Stimulated activated naive CD4-positive, alpha-beta T cell treated with Interleukin-2 at 50 U/mL for 16 hours (primary cell): Measurements from ENCODE around the gene CSPG4.
"Not testable (repeated sequence)": the region's sequence is repeated elsewhere in the genome, so short reads cannot be mapped to it uniquely, and the experiment has no call there.

ENCODE experiments used
- DNase-seq: peaks from one replicate; lab custom pipeline; 2025; lab: John Stamatoyannopoulos, UW

CSPG4 gene

GRCh38 chr15:75704618-75705017 lies 8.0 kb downstream of the CSPG4 start:
- no peak for DNase-seq

GRCh38 chr15:75704263-75704615 lies 8.4 kb downstream of the CSPG4 start:
- no peak for DNase-seq

DNA sequence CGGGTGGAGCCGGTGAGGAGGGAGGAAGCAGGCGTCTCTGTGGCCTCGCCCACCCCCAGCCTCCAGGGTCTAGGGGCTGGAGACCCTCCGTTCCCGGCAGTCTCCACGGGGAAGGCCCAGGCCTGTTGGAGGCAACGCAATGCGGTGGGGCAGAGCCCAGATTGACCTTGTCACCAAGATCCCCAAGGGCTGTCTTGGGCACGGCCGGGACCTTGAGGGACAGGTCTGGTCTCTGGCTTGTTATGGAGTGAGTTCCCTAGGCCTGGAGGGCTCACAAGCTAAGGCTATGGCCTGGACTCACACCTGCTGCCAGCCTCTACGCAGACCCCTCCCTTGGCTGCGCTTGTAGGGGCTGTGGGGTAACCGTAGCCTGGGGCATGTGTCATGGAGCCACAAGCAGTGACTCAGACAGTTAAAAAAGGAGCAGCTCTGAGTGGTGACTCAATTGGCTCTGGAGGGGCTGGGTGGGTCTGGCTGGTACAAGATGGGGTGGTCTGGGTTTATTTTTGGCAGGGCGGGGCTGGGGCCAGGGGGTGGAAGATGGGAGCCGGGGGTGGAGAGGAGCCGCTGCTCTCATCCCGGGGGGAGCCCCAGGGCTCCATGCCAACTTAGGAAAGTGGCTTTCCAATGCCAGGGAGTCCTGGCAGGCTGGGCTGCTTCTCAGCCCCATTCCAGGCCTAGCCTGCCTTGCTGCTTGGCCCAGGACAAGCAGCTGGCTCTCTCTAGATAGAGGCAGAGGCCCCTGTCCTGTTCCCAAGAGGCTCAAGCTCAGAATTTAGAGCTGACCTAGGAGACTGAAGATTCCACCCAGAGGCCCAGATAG lies 9.0 kb downstream of the CSPG4 start:
- not testable (repeated sequence) for DNase-seq

GRCh38 chr15:75702436-75702835 lies 10.2 kb downstream of the CSPG4 start:
- DNase-seq: no peak

- DNase-seq: not testable (repeated sequence)
Measured at GRCh38 chr15:75701071-75702003, 11.3 kb downstream of the CSPG4 start.

DNA sequence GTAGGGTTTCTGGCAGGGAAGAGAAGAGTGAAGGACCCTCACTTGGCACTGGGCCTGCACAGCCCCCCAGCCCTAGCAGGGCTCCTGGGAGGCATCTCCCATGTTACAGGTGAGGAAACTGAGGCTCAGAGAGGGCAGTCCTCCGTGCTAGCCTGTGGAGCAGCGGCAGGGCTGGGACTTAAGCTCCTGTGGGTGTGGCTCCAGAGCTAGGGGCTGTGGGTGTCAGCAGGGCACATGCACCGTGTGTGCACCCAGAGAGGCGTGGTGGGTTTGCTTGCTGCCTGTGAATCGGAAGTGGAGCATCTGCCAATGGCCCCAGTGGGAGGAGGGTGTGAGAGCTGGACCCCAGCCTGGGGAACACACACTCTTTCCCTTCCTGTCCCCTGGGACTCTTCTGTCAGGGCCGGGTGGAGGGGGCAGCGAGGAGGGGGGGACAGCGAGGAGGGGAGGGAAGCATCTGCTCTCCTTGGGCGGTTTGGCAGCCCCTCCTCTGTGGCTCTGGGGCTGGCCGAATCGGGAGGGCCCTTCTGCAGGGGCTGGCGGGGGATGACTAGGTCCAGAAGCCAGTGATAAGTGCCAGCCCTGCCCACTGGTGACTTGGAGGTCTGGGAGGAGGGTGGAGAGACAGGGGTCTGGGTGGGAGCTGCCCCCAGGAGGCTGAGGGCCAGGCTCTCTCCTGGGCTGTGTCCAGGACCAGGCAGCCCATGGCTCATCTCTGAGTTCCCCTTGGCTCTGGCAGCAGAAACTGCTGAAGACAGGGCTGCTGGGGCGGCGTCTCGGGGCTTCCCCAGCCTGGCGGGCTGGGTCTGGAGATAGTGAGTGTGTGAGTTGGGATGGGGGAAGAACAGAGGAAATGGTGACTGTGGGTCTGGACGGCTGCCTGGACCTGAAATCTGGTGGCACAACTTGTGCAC lies 12.4 kb downstream of the CSPG4 start:
- not testable (repeated sequence) for DNase-seq

DNA sequence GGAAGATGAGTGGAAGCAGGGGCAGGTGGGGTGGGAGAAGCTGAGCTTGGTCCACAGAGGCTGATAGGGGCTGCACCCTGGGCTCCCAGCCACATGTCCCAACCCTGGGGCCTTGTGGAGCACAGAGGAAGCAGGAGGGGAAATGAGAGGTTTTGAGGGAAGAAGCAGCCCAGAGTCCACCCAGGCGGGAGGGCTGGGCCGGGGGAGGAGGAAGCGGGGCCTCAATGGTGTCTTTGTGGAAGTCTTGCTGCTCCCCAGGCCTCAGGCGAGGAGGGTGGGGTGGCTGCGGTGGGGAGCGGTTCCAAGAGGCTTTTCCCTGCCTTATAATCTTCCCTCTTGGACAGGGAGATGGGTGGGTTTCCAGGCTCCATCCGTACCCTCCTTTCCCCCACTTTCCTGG lies 13.1 kb downstream of the CSPG4 start:
- not testable (repeated sequence) for DNase-seq

- not testable (repeated sequence) for DNase-seq
Measured at GRCh38 chr15:75697974-75698747, 14.5 kb downstream of the CSPG4 start.

- DNase-seq: no peak
Measured at GRCh38 chr15:75697523-75697922, 15.1 kb downstream of the CSPG4 start.

DNA sequence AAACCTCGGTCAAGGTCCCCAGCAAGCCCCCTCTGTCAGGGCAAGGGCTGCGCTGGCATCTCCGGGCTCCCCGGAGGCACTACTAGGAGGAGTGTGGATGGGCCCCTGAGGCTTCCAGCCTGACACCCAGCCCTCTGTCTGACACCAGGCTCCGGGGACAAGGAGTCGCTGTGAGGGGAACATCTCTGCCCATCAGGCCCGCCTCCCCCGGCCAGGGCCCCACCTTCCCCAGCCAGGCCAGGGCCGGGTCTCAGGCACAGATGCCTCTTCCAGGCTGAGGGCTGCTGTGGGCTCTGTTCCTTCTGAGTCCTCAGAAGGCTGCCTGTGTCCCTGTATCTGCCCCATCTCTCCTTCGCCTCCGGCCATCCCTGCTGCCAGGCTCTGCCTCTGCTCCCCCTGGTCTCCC lies 15.8 kb downstream of the CSPG4 start:
- no peak for DNase-seq

DNA sequence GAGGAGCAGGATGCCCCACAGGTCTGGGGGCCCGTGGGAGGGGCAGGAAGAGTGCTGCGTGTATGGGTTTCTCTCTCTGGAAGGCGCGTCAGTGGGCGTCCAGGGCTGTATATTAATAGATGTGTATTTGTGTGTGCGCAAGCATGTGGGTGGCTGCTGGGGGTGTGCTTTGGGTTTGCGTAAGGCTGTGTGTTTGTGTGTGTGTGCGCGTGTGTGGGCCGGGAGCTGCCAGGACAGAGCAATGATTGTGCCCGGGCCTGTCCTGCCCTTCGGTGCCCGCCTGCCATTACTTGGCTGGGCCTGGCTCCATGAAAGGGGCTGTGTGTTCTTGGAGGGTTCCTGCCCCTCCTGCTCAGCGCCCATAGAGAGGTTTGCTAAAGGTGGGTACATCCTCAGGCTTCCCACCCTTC lies 16.3 kb downstream of the CSPG4 start:
- DNase-seq: no peak

DNA sequence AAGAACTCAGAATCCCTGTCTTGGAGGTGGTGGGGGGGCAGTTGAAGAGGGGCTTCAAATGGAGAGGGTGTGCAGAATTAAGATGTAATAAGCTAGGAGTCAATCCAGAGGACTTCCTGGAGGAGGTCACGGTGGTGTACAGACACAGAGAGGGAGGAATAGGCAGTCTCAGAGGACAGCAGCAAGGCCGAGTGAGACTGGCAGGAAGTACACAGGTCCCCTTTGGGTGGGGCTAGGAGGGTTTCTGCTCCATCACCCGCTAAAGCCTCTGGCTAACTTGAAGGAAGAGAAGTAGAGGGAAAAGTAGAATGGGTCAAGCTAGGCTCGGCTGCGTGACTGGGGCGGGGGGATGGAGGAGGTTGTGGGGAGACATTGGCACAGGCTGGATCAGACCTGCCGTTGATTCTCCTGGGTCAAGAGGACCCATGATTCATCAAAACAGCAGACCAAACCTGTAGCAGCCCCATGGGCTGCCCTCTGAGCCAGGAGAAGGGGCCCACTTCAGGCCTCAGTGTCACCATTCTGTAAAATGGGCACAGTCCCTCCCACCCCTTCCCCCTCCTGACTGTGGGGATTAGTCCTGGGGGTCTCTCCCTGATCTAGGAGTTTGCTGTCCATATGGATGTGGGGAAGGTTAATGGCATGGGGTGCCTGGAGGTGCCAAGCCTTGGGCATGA lies 16.9 kb downstream of the CSPG4 start:
- no peak for DNase-seq

DNA sequence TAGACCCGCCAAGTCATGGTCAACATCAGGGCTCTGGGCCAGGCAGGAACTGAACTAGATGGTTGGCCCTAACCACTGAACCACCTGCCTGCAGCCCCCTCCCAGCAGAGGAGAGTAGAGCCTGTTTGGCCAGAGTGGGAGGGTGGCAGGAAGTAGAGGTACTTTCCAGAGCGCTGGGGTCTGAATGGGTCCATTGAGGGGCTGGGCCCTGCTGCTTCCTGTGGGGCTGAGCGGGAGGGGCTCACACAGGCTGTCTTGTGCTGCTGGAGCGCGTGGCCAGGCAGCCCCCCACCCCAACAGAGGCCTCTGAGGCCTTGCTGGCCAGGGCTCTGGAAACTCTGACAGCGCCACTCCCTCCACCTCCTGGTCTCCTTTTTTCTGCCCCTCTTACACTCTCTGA lies 17.4 kb downstream of the CSPG4 start:
- no peak for DNase-seq

DNA sequence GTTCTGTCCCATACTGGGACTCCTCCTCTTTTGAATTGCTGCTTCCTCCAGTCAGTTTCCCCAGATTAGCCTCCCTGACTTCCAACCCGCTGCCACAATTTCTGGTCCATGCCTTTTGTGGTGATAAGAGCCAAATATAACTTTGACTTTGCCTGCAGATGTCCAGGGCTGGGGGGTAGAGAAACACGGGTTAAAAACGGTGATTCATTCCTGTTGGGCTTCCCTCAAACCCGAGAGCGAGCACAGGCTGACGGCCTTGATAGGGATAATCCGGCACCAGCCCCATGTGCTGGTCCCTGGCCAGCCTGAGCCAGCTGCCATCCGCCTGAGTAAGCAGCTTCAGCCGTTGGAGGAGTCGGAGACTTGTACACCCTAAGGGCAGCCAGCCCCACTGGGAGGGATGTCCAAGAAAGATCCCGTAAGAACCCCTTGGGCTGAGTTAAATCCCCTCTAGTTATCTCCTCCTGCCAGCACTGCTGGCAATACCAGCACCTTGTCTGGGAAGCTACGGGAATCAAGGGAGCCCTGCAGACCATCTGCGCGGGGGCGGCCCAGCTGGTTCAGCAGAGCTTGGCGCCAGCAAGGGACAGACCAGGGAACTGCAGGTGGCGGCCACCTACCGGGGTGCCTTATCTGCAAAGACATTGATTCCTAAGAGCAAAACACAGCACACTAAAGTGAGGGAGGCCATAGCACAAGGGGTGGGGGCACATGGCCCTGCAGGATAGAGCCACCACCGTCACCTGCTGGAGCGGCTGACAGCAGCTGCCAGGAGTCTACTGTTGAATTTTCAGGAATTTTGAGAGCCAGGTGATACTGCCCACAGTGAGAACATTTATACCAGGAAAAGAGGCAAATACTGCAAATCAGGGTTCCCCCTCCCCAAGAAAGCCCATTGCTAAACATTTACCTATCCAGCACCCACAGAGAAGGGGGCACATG lies 18.1 kb downstream of the CSPG4 start:
- no peak for DNase-seq

DNA sequence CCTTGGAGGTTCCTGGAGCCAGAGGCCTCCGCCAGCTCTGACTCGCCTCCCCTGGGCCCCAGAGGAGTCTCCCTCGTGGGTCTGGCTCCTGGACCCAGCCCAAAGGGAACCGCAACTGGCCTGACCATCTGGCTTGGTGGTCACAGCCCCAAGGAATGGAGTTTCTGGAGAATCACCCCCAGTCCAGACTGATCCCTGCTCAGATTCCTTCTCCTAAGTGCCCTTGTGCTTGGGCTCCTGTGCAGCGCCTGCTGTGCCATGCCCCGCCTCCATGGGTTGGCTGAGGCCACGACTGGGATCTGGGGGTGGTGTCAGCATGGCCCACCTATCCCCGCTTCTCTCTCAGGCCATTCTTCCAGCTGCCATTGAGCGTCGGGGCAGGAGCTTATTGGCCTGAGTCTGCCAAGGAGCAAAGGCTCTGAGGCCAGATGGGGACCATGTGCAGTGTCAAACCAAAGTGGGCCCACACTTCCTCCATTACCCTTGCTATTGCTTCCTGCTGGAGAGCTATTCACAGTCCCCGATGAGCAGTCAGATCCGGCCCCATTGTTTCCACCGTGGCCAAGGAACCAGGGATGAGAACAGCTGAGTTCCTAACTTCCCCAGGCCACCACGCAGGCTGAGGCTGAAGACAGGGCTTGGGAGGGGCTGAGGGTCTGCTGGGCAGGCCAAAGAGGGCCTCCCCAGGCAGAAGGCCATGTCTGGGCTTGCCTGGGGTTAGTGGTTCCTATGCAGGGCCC lies 19.0 kb downstream of the CSPG4 start:
- DNase-seq: no peak

DNA sequence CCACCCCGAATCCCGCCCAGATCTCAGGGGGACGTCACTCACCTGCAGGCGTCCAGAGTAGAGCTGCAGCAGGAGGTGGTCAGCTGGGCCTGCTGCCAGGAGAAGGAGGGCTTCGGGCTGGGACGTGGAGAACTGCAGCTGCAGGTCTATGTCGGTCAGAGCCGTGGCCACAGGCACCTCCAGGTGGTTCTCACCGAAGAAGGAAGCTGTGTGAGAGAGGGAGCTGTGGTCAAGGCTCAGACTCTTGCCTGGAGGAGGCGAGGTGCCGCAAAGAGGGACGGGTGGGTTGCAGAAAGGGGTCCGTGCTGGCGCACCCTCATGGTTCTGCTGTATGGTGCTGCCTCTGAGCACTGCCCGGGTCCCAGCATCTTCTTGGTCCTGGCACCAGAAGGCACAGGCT lies 19.6 kb downstream of the CSPG4 start:
- DNase-seq: not testable (repeated sequence)

DNA sequence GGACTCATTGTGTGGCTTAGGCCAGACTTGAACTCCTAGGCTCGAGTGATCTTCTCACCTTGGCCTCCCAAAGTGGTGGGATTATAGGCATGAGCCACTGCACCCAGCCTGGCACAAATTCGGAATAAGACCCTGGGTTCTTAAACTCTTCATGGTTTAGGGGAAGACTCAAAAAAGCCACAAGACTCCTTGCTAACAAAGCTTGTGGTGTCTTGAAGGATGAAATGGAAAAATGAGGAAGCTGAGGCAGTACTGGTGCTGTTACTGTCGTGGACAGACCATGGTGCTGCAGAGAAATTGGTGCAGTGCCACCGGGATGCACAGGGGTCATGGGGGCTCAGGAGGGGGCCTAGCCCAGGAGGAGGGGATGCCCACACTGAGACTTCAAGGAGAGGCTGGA lies 20.3 kb downstream of the CSPG4 start:
- DNase-seq: not testable (repeated sequence)

DNA sequence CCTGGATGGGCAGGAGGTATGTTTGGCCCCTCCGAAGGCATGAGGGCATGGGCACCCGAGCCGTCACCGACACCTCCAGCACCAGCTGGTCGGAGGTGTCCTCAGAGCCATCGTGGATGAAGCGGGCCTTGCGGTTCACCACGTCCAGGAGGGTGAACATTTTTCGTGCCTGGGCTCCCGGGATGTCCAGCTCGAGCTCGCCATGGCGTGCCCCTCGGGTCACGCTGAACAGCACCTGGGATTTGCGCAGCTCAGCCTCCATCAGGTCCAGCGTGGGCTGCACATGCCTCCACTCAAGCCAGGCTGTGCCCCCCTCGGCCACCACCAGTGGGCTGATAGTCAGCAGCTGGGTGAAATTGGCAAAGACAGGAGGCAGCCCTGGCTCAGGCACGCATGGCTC lies 23.2 kb downstream of the CSPG4 start:
- not testable (repeated sequence) for DNase-seq

GRCh38 chr15:75688831-75689230 lies 23.8 kb downstream of the CSPG4 start:
- DNase-seq: no peak
